Heart right ventricle (tissue), 16 donors: ENCODE data around the gene WNT4. TPM values are rescaled to one million over a fixed set of nuclear protein-coding genes. Genes with fewer than 3 reads are reported as not detected.

Experiments used
- ATAC-seq, 8 donors: fragments of 200-7000 bp; cut with Tn5 transposase; one replicate each; pipeline ENCODE4 v1.9.1; 2020; ENCODE audit warnings: mild to moderate bottlenecking in 8 of 8, moderate library complexity in 8 of 8, moderate number of reproducible peaks in 1 of 8
- DNase-seq, 2 donors: peaks; one replicate each; pipeline ENCODE4 v3.0.0-alpha.2; 2020
- H3K27ac ChIP-seq, 10 donors: fragments of 200-600 bp; sonication (generic) in 2 of 10; one replicate each; pipeline versions ENCODE4 v1.5.0 to v1.8.0; 2020 to 2022; ENCODE audit warnings: mild to moderate bottlenecking in 3 of 10
- H3K27me3 ChIP-seq, 7 donors: fragments of 200-600 bp; one replicate each; pipeline ENCODE4 v1.8.0; 2021 to 2022; ENCODE audit warnings: mild to moderate bottlenecking in 2 of 7
- H3K36me3 ChIP-seq, 9 donors: fragments of 200-600 bp; sonication (generic) in 1 of 9; one replicate each; pipeline versions ENCODE4 v1.5.0 to v1.8.0; 2020 to 2022; ENCODE audit warnings: mild to moderate bottlenecking in 2 of 9
- H3K4me1 ChIP-seq, 9 donors: fragments of 200-600 bp; sonication (generic) in 1 of 9; one replicate each; pipeline versions ENCODE4 v1.5.0 to v1.8.0; 2020 to 2022; ENCODE audit warnings: mild to moderate bottlenecking in 4 of 9
- H3K4me3 ChIP-seq, 10 donors: fragments of 200-600 bp; sonication (generic) in 2 of 10; one replicate each; pipeline versions ENCODE4 v1.5.0 to v1.8.0; 2020 to 2022; ENCODE audit warnings: mild to moderate bottlenecking in 7 of 10, moderate library complexity in 2 of 10
- H3K9me3 ChIP-seq, 11 donors: fragments of 200-600 bp in 10 of 11; sonication (generic) in 2 of 11; one replicate each; pipeline versions ENCODE4 v1.5.0 to v1.8.0; 2013 to 2022; ENCODE audit warnings: mild to moderate bottlenecking in 2 of 11, control low read depth in 1 of 11, moderate library complexity in 1 of 11
- CTCF ChIP-seq, 9 donors: fragments of 200-600 bp; sonication (generic) in 2 of 9; IDR thresholded peaks; one replicate each; pipeline versions ENCODE4 v1.5.0 to v1.8.0; 2021 to 2022; ENCODE audit warnings: antibody characterized with exemption in 9 of 9, mild to moderate bottlenecking in 5 of 9, moderate library complexity in 1 of 9
- WGBS, 2 donors: extraction: QIAGEN DNeasy Blood & Tissue Kit; methylation state at CpG; one replicate each; pipeline ENCODE4 v1.1.7; 2013; ENCODE audit warnings: inconsistent platforms in 1 of 2; 5-methylcytosine and 5-hydroxymethylcytosine counted together
- intact Hi-C, 10 donors: fragments of 100-400 bp; cut with DNase I; formaldehyde crosslinking; loops; one replicate each; pipeline versions ENCODE4 v1.11.1 to v1.14.2; 2022
- polyA plus RNA-seq, 2 donors: library from polyadenylated mRNA; stranded (reverse); fragments of 200-250 nt; gene quantifications; one replicate each; pipeline ENCODE4 v1.2.3, GENCODE V29; 2013
- total RNA-seq, 10 donors: library from RNA; stranded (reverse); fragmentation: NEBNext Ultra II Directional in 3 of 10; extraction: Animal tissue kit (Norgen Biotek cat#: 25700) in 3 of 10; gene quantifications; one replicate each; pipeline versions ENCODE4 v1.2.1 to v1.2.4, GENCODE V29; 2021 to 2023
- donor health status: Arrhythmogenic right ventricular cardiomyopathy.
- donor health status: ischemic (EF 13 %, LVEDD 7.1; RV severe dilation, severe dysfunction).
- donor health status: healthy with polysubstance abuse.
- donor health status: DM: no; HTN: yes; CAD: no.
- donor health status: DM: no; HTN: no; CAD: no.
- donor health status: ischemic (EF 25% LVEDD 6.9; RV normal size, moderate dysfunction).
- donor health status: ischemic (EF 25% LVEDD 5.7; RV mildly dilated, moderate dysfunction).
- donor health status: healthy.
- donor health status: DM: yes; HTN: yes; CAD: no.
- donor health status: Ischemic cardiomyopathy.
- donor health status: ischemic (EF 35%, LVEDD 5.7; RV mildly dilated, moderate dysfunction).
- donor health status: nonischemic (EF 11% LVEDD 7.7; RV severe dilation, severe dysfunction).
- donor health status: DM: yes; HTN: yes; CAD: no.
- donor health status: PGD.
- donor health status: ischemic (EF 29% LVEDD 5.4; RV normal size, mild dysfunction).
- donor health status: nonischemic (EF 23%, LVEDD 6.1; RV moderate dilation, normal function).

The WNT4 gene
- total and polyA plus RNA-seq, 12 donors = 0.06 to 0.16 TPM; not detected in 10

DNA sequence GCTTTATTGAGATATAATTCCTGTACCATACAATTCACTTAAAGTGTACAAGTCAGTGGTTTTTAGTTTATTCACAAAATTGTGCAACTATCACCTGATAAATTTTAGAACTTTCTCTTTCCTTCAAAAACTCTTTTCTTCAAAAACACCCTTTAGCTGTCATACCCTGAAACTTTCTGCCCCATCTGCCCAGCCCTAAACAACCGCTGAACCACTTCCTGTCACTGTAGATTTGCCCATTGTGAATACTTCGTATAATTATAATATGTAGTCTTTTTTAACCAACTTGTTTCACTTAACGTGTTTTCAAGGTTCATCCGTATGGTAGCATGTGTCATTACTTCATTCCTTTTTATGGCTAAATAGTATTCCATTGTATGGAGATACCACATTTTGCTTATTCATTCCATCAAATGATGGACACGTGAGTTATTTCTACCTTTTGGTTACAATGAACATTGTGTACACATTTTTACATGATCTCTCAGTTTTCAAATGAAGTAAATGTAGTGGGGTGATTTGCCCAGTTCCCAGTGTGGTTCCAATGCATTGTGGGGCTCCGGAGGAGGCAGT lies 37.9 kb downstream of the WNT4 start:
- no peak for ATAC-seq

DNA sequence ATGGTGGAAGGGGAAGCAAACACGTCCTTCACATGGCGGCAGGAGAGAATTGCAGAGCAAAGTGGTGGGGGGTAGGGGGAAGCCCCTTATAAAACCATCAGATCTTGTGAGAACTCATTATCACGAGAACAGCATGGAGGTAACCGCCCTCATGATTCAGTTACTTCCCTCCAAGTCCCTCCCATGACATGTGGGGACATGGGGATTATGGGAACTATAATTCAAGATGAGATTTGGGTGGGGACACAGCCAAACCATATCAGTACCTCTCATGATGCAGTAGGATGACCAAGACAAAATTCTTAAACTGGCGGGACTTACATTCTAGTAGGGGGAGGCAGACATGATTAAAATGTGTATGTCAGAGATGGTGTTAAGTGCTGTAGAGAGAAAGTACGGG lies 38.8 kb downstream of the WNT4 start:
- Histone ChIP-seq H3K9me3 (no peaks in the 10 kb centered on the region), H3K4me1 (peaks cover 0 to 44% (median 20%) of the 10 kb centered on the region in 9 donors), H3K27ac (no peak overlapping the region), H3K4me3 (no peak overlapping the region), H3K36me3 (peaks cover 0 to 83% (median under 1%) of the 10 kb centered on the region in 9 donors), H3K27me3 (no peaks in the 10 kb centered on the region)
- intact Hi-C loops = loop anchor here in 9 of 10 donors (2.0 to 10.0 kb wide), 5 partner anchors 171 to 541 kb away; partner anchors contain the start of gene C1QC (in 1 of the 9)
- DNase-seq (no peak), ATAC-seq (no peak)
- no peak for TF ChIP-seq CTCF (IDR thresholded peaks at IDR 0.05)
- 86 to 87% methylated on average over 6 of the region's 6 CpGs for WGBS, 2 donors

More for the DNA sequence above, 37.9 kb downstream of the WNT4 start:
- Histone ChIP-seq H3K9me3 (no peaks in the 10 kb centered on the region), H3K4me3 (no peak overlapping the region), H3K27me3 (no peaks in the 10 kb centered on the region), H3K36me3 (peaks cover 0 to 84% (median 0%) of the 10 kb centered on the region in 9 donors), H3K27ac (no peak overlapping the region), H3K4me1 (peaks cover 0 to 50% (median 20%) of the 10 kb centered on the region in 9 donors)
- no peak for TF ChIP-seq CTCF (IDR thresholded peaks at IDR 0.05)
- intact Hi-C loops = loop anchor here (2.0 to 10.0 kb wide), 7 partner anchors 170 to 540 kb away; partner anchors contain the start of gene C1QC (in 1 of the 10)
- 94 to 98% methylated on average over 6 of the region's 6 CpGs for WGBS, 2 donors
- DNase-seq = no peak

- ATAC-seq = no peak
- no peak for DNase-seq
- 84 to 85% methylated on average over 3 of the region's 3 CpGs for WGBS, 2 donors
- H3K27me3 ChIP-seq = no peaks in the 10 kb centered on the region
- H3K27ac ChIP-seq = no peak overlapping the region
- peaks cover 0 to 44% (median 16%) of the 10 kb centered on the region in 9 donors for H3K4me1 ChIP-seq
- no peak for TF ChIP-seq CTCF (IDR thresholded peaks at IDR 0.05)
- no peak overlapping the region for H3K4me3 ChIP-seq
- H3K9me3 ChIP-seq = no peaks in the 10 kb centered on the region
- H3K36me3 ChIP-seq = peaks cover 0 to 83% (median 12%) of the 10 kb centered on the region in 9 donors
- intact Hi-C loops = loop anchor here in 7 of 10 donors (10.0 kb wide), 3 partner anchors 172 to 542 kb away; partner anchors contain the start of gene C1QC (in 1 of the 7)
Measured at GRCh38 chr1:22102746-22103145, 40.2 kb downstream of the WNT4 start.

DNA sequence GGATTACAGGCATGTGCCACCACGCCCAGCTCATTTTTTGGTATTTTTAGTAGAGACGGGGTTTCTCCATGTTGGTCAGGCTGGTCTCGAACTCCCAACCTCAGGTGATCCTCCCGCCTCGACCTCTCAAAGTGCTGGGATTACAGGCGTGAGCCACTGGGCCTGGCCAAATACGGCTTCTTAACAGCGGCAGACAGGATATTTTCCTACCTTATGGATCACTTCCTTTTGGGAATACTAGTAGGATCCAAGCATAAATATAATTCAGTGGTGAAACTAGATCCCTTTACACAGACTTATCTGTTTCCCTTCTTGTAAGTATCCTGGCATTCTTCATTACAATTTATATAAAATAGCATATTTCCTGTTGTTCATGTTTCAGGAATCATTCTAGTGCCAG lies 40.9 kb downstream of the WNT4 start:
- no peak for ATAC-seq
- no peak for DNase-seq
- Histone ChIP-seq H3K9me3 (no peaks in the 10 kb centered on the region), H3K27me3 (no peaks in the 10 kb centered on the region), H3K36me3 (peaks cover 0 to 87% (median 14%) of the 10 kb centered on the region in 9 donors), H3K4me3 (no peak overlapping the region), H3K4me1 (peaks cover 0 to 44% (median 16%) of the 10 kb centered on the region in 9 donors), H3K27ac (no peak overlapping the region)
- WGBS, 2 donors = 73 to 77% methylated on average over 8 of the region's 8 CpGs
- no peak for TF ChIP-seq CTCF (IDR thresholded peaks at IDR 0.05)
- intact Hi-C loops = loop anchor here in 7 of 10 donors (10.0 kb wide), 3 partner anchors 173 to 543 kb away; partner anchors contain the start of gene C1QC (in 1 of the 7)
